A549 treated with GW870086 at 1 μM for 4 hours (cell line): ENCODE results near the gene RBM48. TPM values are rescaled to one million over a fixed set of nuclear protein-coding genes. Genes with fewer than 3 reads are reported as not detected.

Experiments used
- total RNA-seq: library from RNA; stranded (reverse); fragments of 200-300 nt; extraction: Qiagen RNA extraction; gene quantifications from 5 replicates; pipeline ENCODE4 v1.2.3, GENCODE V29; 2022; ENCODE audit warnings: low read depth

The RBM48 gene
- 5.6 to 7.4 TPM (median 6.2 TPM) in 5 replicates for total RNA-seq

DNA sequence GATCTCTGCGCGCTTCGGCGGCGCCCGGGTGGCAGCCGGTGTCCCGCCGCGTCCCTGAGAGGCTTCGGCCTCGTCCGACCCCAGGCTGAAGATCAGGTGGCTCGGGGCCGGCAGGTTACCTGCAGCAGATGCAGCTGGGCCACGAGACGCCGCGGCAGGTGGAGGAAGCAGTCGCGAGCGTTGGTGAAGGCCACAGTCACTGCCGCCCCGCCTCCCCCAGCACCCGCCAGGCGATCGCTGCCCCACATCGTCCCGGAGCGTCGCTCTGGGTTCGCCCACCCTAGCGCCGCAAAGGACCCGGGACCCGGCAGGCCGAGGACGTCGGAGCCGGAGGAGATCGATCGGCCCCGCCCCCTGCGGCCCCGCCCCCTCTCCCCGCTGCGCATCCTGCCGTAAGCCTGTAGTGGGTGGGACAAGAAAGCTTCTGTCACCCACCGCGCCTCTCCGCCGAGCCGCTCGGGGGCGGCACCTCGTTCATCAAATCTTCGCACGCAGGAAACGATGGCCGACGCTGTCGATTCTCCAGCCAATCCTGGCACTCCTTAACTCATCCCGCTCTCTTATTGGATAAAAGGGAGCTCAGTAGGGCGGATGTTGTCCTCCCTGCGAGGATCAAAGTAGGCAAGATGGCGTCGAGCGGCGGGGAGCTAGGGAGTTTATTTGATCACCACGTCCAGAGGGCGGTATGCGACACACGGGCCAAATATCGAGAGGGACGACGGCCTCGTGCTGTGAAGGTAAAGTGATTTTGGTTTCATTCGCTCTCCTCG, at the start of gene RBM48, which contains the start of gene PEX1:
TSS of gene RBM48 (plus strand) at position 608 of the 770 bp plus-strand sequence. CDS start at position 627, 19 bp downstream.
TSS of gene PEX1 (minus strand) at position 333 of the 770 bp plus-strand sequence. CDS start at position 248, 85 bp downstream.

Other genes starting within 250 kb of the RBM48 start
- gene GATAD1, start 81.3 kb upstream of the RBM48 start, total RNA-seq: 17.2 to 20.7 TPM (median 18.2 TPM) in 5 replicates
- not detected in 5 replicates for gene ERVW-1, start 50.8 kb upstream of the RBM48 start, total RNA-seq
- gene PEX1, start 275 bp upstream of the RBM48 start, total RNA-seq: 4.3 to 6.8 TPM (median 6.3 TPM) in 5 replicates
- gene FAM133B, start 61.6 kb downstream of the RBM48 start, total RNA-seq: 23.4 to 26.2 TPM (median 24.7 TPM) in 5 replicates